HG03378 (cell line): ENCODE measurements around the gene TTC1.
"Not testable (repeated sequence)": the region's sequence is repeated elsewhere in the genome, so short reads cannot be mapped to it uniquely, and the experiment has no call there.

Experiments used
- ATAC-seq: cut with Tn5 transposase; IDR thresholded peaks from one replicate; pipeline ENCODE4 v1.9.1; 2021; ENCODE audit warnings: mild to moderate bottlenecking, moderate library complexity; ENCODE audit not compliant: unreplicated experiment

The TTC1 gene, protein sequence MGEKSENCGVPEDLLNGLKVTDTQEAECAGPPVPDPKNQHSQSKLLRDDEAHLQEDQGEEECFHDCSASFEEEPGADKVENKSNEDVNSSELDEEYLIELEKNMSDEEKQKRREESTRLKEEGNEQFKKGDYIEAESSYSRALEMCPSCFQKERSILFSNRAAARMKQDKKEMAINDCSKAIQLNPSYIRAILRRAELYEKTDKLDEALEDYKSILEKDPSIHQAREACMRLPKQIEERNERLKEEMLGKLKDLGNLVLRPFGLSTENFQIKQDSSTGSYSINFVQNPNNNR

GRCh38 chr5:160008877-160009590 is at the start of gene TTC1:
TSS of gene TTC1 (plus strand) at chr5:160009139. CDS start at chr5:160010529, 1,390 bp downstream.
- ATAC-seq = peak; percentile 99

DNA sequence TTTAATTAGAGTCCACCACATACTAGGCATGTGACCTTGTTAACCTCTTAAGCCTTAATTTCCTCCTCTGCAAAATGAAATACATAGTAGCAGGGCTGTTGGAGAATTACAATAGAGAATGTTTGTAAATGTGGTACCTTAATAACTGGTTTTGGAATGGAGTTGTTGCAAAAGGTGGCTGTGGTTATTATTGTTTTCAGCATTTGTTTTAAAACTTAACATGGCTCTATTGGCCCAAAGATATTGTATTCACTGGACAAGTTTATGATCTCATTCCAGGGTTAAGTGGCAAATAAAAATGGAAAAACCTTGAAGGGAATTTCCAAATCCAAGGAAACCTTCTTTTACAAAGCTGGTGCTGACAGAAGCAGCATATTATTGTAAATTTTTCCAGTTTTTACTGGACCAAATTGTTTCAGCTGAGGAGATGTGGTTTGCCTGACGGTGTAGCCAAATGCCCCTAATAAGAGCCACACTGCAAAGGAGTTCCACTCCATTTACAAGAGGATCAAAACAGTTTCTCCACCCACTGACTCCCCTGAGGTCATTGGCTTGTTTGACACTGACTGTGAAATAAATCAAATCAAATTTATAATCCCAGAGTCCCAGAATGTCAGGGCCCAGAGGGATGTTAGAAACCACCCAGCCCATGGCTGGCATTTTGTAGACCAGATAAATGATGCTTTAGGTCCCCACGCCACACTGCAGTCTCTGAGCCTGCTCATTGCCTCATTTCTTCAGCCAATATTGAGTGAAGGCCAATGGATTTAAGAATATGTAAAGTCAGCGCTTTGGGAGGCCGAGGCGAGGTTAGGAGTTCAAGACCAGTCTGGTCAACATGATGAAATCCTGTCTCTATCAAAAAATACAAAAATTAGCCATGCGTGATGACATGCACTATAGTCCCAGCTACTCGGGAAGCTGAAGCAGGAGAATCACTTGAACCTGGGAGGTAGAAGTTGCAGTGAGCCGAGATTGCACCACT is 47.5 kb upstream of the TTC1 start:
- ATAC-seq = no peak

DNA sequence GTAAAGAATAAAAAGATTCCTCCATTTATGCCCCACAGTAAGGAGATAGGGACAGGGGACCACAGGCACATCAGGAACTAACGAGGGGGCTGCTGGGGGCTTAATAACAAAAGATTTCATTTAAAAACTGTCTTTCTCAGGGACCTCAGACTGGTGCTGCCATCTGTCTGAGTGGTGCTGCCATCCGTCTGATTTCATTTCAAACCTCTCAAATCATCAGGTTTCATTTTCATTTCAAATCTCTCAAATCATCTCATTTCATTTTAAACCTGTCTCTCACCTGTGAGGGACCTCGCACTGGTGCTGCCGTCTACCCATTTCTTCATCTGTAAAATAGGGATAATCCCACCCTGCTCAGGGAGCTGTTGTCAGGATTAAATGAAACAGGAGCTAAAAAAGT is 46.7 kb upstream of the TTC1 start:
- no peak for ATAC-seq

DNA sequence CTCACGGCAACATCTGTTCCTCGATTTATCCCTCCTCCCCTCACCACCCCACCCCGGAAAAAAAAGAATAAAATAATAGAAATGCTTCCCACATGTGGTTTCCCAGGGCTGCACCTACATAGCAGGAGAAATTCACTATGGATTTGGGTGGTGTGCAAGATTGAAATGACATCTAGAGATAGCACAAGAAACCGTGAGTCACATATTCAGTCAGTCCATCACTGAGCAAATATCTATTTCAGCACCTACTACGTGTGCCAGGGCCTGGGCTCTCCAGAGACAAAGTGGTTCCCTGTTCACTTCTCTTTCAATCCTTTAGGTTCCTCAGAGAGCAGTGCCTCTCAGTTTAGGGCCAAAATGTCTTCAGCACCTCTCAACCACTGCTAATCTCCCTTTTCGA is 45.0 kb upstream of the TTC1 start:
- no peak for ATAC-seq

- ATAC-seq = no peak
Observed at GRCh38 chr5:159965031-159965837, 43.7 kb upstream of the TTC1 start.

- ATAC-seq = not testable (repeated sequence)
Observed at GRCh38 chr5:159965838-159966128, 43.2 kb upstream of the TTC1 start.

- ATAC-seq = no peak
Observed at GRCh38 chr5:159969966-159970365, 39.0 kb upstream of the TTC1 start.

- ATAC-seq = no peak
Observed at GRCh38 chr5:159971038-159971437, 37.9 kb upstream of the TTC1 start.

DNA sequence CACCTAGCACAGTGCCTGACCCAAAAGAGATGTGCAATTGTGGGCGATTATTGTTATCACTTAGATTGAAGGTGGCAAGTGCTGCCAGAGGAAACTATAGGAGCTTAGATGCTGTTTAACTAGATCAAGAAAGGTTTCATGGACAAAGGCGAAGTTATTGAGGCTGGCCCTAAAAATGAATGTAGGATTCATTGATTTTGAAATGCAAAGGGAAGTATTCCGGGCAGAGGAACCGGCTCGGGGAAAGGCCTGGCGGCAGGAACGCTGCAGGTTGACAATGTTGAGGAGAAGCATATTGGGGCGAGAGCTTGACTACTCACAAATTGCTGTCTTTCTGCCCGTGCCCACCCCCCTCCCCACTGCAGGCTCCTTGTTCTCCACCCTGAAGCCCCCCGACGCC is 37.4 kb upstream of the TTC1 start:
- no peak for ATAC-seq

GRCh38 chr5:159971931-159972461 is 36.9 kb upstream of the TTC1 start:
- no peak for ATAC-seq

DNA sequence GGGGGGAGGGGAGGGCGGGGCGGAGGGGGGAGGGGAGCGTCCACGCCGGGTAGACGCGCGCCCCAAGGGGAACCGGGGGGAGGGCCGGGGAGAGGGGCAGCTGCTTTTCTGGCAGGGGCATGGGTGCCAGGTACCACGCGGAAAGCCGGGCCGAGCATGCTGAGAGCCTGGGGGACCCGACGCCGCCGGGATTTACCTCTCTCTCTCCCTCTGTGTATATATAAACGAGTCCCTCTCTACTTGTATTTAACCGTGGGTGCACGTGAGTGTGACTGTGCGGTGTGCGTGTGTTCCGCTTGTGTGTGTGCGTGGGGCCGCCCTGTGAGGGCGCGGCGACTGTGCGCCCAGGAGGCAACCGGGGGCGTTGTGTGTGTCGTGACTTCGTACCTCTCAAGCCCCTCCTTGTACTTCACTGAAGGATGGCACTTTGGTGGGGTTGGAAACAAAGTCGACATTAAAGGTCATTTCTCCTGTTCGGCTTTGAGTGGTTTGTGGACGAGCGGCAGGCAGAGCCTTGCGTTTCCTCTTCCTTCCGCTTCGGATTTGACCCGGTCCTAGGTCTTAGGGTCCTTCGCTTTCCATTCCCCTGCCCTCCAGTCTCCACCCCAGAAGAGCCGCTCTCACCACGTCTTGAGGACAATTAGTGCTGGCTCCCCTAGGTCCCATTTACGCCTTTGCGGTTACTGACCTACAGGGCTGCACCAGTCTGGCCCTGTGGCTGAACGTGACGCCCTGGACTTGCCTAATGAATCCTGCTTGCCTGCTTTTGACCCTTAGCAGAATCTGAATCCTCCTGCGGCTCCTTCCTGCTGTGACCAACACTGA is 36.2 kb upstream of the TTC1 start:
- ATAC-seq = no peak

- ATAC-seq = no peak
Observed at GRCh38 chr5:159975462-159976019, 33.4 kb upstream of the TTC1 start.

DNA sequence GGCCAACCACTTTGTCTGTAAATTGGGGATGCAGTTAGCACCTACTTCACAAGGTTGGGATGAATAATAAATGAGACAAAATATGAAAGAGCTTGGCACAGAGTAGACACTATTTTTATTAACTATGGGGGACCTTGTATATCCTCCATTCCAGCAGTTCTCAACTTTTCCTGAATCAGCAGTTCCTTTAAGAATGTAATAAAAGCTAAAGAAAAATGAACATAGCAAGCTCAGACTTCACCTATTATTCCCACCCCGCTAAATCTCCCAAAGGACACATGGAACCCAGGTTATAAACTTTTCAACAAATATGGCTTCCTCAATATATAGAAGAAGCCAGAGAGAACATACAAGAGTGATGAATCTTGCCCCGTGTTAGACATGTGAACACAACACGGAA is 32.0 kb upstream of the TTC1 start:
- ATAC-seq = no peak

GRCh38 chr5:159978358-159978757 is 30.6 kb upstream of the TTC1 start:
- no peak for ATAC-seq

DNA sequence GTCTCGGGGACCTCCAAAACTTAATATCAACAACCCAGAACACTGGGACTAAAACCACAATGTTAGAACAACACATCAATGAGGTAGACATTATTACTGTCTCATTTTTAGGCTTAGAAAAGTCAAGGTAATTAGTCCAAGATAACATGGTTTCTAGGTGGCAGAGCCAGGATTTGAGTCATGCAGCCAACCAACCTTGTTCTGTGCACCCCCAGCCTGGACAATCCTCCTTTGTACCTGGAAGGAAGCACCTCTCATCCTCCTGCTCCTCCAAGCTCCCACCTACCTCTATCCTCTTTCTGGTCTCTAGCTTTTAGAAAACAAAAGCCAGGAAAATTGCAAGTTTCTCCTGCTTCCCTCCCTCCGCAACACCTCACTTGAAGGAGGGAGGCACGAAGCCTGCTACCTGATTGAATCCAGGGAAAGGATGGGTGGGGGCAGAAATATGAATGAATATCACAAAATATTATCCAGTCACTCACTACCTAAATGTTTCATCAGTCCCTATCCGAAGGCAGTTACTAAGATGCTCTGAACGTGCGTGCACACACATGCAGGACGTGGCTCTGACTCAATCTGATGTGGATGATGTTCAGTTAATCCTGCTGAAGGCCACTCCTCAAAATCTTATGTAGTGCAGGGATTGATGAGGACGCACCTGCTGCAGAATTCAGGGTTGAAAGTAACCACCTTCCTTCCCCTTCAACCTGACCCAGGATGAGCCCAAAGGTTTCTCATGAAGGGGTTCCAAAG is 26.3 kb upstream of the TTC1 start:
- ATAC-seq = no peak

- peak; percentile 78 for ATAC-seq
Observed at GRCh38 chr5:159987031-159987674, 21.8 kb upstream of the TTC1 start.

DNA sequence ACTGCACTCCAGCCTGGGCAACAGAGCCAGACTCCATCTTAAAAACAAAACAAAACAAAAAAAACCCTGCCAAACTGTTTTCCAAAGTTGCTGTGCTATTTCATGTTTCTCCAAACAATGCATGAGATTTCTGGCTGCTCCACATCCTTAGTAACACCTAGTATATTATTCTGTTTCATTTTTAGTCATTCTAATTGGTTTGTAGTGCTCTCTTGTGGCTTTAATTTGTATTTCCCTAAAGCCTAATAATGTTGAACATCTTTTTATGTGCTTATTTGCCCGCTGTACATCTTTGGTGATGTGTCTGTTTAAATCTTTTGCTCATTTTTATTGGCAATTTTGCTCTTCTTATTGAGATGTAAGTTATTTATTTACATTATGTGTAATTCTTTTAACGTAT is 18.4 kb upstream of the TTC1 start:
- no peak for ATAC-seq

DNA sequence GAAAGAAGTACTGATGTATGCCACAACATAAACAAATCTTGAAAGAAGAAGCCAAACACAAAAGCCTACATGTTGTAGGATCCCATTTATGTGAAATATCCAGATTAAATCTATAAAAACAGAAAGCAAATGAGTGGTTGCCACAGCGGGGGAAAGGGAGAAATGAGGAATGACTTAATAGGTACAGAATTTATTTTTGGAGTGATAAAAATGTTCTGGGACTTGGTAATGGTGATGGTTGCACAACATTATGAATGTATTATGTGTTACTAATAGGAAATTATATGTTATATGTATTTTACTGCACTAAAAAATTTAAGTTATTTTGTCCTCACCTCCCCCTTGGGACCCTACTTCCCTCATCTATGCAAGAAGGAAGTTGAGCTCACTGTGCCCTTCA is 16.4 kb upstream of the TTC1 start:
- no peak for ATAC-seq
